GM12878 (cell line): Measurements from ENCODE around the gene UFC1. TPM values are rescaled to one million over a fixed set of nuclear protein-coding genes. Genes with fewer than 3 reads are reported as not detected.

ENCODE experiments used
- ATAC-seq: fragments of 200-7000 bp; cut with Tn5 transposase; 3 replicates; pipeline ENCODE4 v1.9.1; 2020; ENCODE audit warnings: mild to moderate bottlenecking, moderate library complexity
- BruUV-seq: library from RNA; stranded (reverse); fragments of 400-500 nt; replicated peaks from 2 replicates; lab custom pipeline; 2021; lab: Mats Ljungman, UMichigan
- CTCF ChIA-PET: fragments of 300-600 bp; sonication (Branson Sonifier 250); formaldehyde crosslinking; extraction: SDS; loops from one replicate; lab custom pipeline; 2021; ENCODE audit warnings: inconsistent platforms; lab: Yijun Ruan, JAX
- POLR2A ChIA-PET: fragments of 350-600 bp; formaldehyde crosslinking; extraction: SDS; loops from one replicate; lab custom pipeline; 2021; ENCODE audit warnings: inconsistent platforms; lab: Charles Lee
- RAD21 ChIA-PET: fragments of 300-600 bp; sonication (Branson Sonifier 250); formaldehyde crosslinking; loops from one replicate; lab custom pipeline; 2023; ENCODE audit warnings: antibody characterized with exemption; ENCODE audit not compliant: unreplicated experiment; lab: Charles Lee
- SMC1A ChIA-PET: fragments of 300-600 bp; sonication (Branson Sonifier 250); formaldehyde crosslinking; loops from one replicate; lab custom pipeline; 2023; ENCODE audit not compliant: unreplicated experiment, uncharacterized antibody; lab: Charles Lee
- DNase-seq: peaks from one replicate; pipeline ENCODE4 v3.0.0-alpha.2; 2011; ENCODE audit warnings: low read depth, low spot score
- FAIRE-seq: peaks from 3 replicates; lab custom pipeline; 2011; peaks lifted over from hg19 to GRCh38; lab: Jason Lieb, UNC
- H2AFZ ChIP-seq: 2 replicates; pipeline ENCODE4 v1.6.0; 2011; ENCODE audit warnings: low read depth, low read length, control low read depth; ENCODE audit not compliant: control insufficient read depth
- H3K27ac ChIP-seq: 2 replicates; pipeline ENCODE4 v1.5.1; 2011; ENCODE audit warnings: control low read depth; ENCODE audit not compliant: control insufficient read depth, insufficient read depth
- H3K27me3 ChIP-seq, 2 experiments: replicated peaks in 1 of 2; 2 replicates each; pipeline versions ENCODE4 v1.6.0 to v1.6.1; 2011; ENCODE audit warnings: low read length in 1 of 2; ENCODE audit not compliant: control insufficient read depth in 2 of 2, insufficient read depth in 2 of 2
- H3K36me3 ChIP-seq, 2 experiments: 2 replicates each; pipeline ENCODE4 v1.5.1; 2011; ENCODE audit warnings: low read length in 1 of 2; ENCODE audit not compliant: control insufficient read depth in 2 of 2, insufficient read depth in 2 of 2
- H3K4me1 ChIP-seq: 2 replicates; pipeline ENCODE4 v1.6.1; 2011; ENCODE audit warnings: mild to moderate bottlenecking, low read length, moderate library complexity, mixed read lengths; ENCODE audit not compliant: control insufficient read depth, insufficient read depth
- H3K4me2 ChIP-seq: 2 replicates; pipeline ENCODE4 v1.6.0; 2011; ENCODE audit warnings: control low read depth; ENCODE audit not compliant: control insufficient read depth, insufficient read depth
- H3K4me3 ChIP-seq: fragments of 200-600 bp; sonication (generic); 2 replicates; pipeline ENCODE4 v1.5.1; 2016
- H3K79me2 ChIP-seq: 2 replicates; pipeline ENCODE4 v1.6.0; 2011; ENCODE audit warnings: low read length; ENCODE audit not compliant: control insufficient read depth, insufficient read depth
- H3K9ac ChIP-seq: 2 replicates; pipeline ENCODE4 v1.8.0; 2011; ENCODE audit warnings: low read length, control low read depth, mixed read lengths; ENCODE audit not compliant: control insufficient read depth, insufficient read depth
- H3K9me3 ChIP-seq: replicated peaks from 3 replicates; pipeline ENCODE4 v1.5.1; 2011; ENCODE audit warnings: mild to moderate bottlenecking, low read length; ENCODE audit not compliant: control insufficient read depth, insufficient read depth
- H4K20me1 ChIP-seq: 2 replicates; pipeline ENCODE4 v1.6.0; 2011; ENCODE audit not compliant: control insufficient read depth, insufficient read depth
- BMI1 ChIP-seq: fragments of 450-650 bp; IDR thresholded peaks from 2 replicates; pipeline ENCODE4 v1.6.1; 2016; ENCODE audit warnings: mild to moderate bottlenecking, moderate library complexity, borderline replicate concordance
- CBX3 ChIP-seq: fragments of 200-600 bp; sonication (generic); IDR thresholded peaks from 2 replicates; pipeline ENCODE4 v1.6.1; 2016; ENCODE audit warnings: low read depth, borderline replicate concordance
- CREM ChIP-seq: IDR thresholded peaks from 2 replicates; pipeline ENCODE4 v1.6.1; 2014; ENCODE audit warnings: antibody characterized with exemption, low read depth
- GABPA ChIP-seq: IDR thresholded peaks from 2 replicates; pipeline ENCODE4 v1.6.1; 2014; ENCODE audit warnings: antibody characterized with exemption, low read depth, mild to moderate bottlenecking, inconsistent platforms
- JUND ChIP-seq: IDR thresholded peaks from 2 replicates; pipeline ENCODE4 v1.6.1; 2012; ENCODE audit warnings: low read depth, mild to moderate bottlenecking, low read length, improper control_type of control experiment, moderate library complexity
- KLF5 ChIP-seq: fragments of 450-650 bp; IDR thresholded peaks from 2 replicates; pipeline ENCODE4 v1.6.1; 2014; ENCODE audit warnings: mild to moderate bottlenecking; ENCODE audit not compliant: partially characterized antibody
- MYC ChIP-seq: IDR thresholded peaks from 2 replicates; pipeline ENCODE4 v1.6.1; 2011; ENCODE audit warnings: mild to moderate bottlenecking, low read length, moderate library complexity, inconsistent platforms; ENCODE audit not compliant: insufficient read depth, insufficient replicate concordance, insufficient read length, severe bottlenecking
- NFIC ChIP-seq: IDR thresholded peaks from 2 replicates; pipeline ENCODE4 v1.6.1; 2012; ENCODE audit warnings: low read depth, mild to moderate bottlenecking, inconsistent platforms, low read length, moderate library complexity
- NFYB ChIP-seq: IDR thresholded peaks from 2 replicates; pipeline ENCODE4 v1.6.1; 2011; ENCODE audit warnings: low read depth, mild to moderate bottlenecking, low read length, improper control_type of control experiment, moderate library complexity; ENCODE audit not compliant: insufficient read depth
- PAX5 ChIP-seq: IDR thresholded peaks from 2 replicates; pipeline ENCODE4 v1.6.1; 2011; ENCODE audit warnings: low read depth, low read length, borderline replicate concordance
- RUNX3 ChIP-seq: IDR thresholded peaks from 2 replicates; pipeline ENCODE4 v1.6.1; 2012; ENCODE audit warnings: low read length, inconsistent platforms
- SMAD5 ChIP-seq: IDR thresholded peaks from 2 replicates; pipeline ENCODE4 v1.6.1; 2016; ENCODE audit warnings: antibody characterized with exemption, low read depth
- SMC3 ChIP-seq: IDR thresholded peaks from 2 replicates; pipeline ENCODE4 v1.6.1; 2011; ENCODE audit warnings: low read length, improper control_type of control experiment, borderline replicate concordance
- SPI1 ChIP-seq: IDR thresholded peaks from 2 replicates; pipeline ENCODE4 v1.6.1; 2011; ENCODE audit warnings: low read depth, mild to moderate bottlenecking, low read length, moderate library complexity, borderline replicate concordance; ENCODE audit not compliant: insufficient read depth
- TBL1XR1 ChIP-seq: IDR thresholded peaks from 2 replicates; pipeline ENCODE4 v1.6.1; 2012; ENCODE audit warnings: low read depth, low read length, improper control_type of control experiment
- YY1 ChIP-seq: IDR thresholded peaks from 2 replicates; pipeline ENCODE4 v1.6.1; 2011; ENCODE audit warnings: low read depth, mild to moderate bottlenecking, low read length
- WGBS: methylation state at CpG from one replicate; pipeline ENCODE4 v1.1.6; 2016; ENCODE audit warnings: low lambda C conversion rate; ENCODE audit not compliant: insufficient replicate concordance, insufficient coverage; ENCODE audit errors: missing lambda C conversion rate; 5-methylcytosine and 5-hydroxymethylcytosine counted together
- in situ Hi-C: fragments of 300-500 bp; cut with MboI; formaldehyde crosslinking; loops from 9 replicates; pipeline ENCODE4 v1.14.3; 2018; ENCODE audit warnings: mixed read lengths
- intact Hi-C: fragments of 100-400 bp; cut with micrococcal nuclease; formaldehyde crosslinking; loops from one replicate; pipeline ENCODE4 v1.14.2; 2022; ENCODE audit not compliant: unreplicated experiment
- polyA plus RNA-seq, 11 experiments: library from polyadenylated mRNA; depleted of rRNA in 4 of 11; unstranded in 6 of 11; stranded (reverse) in 5 of 11; fragments of >200 nt; fragmentation: Nextera tagmentation in 4 of 11; fragmentation: Illumina TruSeq in 1 of 11; extraction: Ambion mirVana in 4 of 11; extraction: Trizol in 1 of 11; gene quantifications; 1 replicate in 1 of 11; 2 replicates in 10 of 11; pipeline versions ENCODE4 v1.2.1 to v1.2.3, GENCODE V29; 2011 to 2016; ENCODE audit warnings: inconsistent platforms in 2 of 11, missing spikeins in 2 of 11, low read depth in 1 of 11
- total RNA-seq, 4 experiments: library from RNA; depleted of rRNA in 3 of 4; stranded (reverse); fragments of >200 nt in 3 of 4; fragmentation: Illumina TruSeq in 1 of 4; extraction: Trizol in 1 of 4; gene quantifications; 2 replicates each; pipeline versions ENCODE4 v1.2.1 to v1.2.3, GENCODE V29; 2013 to 2021
- TF ChIP-seq, protein P1 (sequence below): IDR thresholded peaks from 2 replicates; pipeline ENCODE4 v1.6.1; 2011; ENCODE audit warnings: low read depth, mild to moderate bottlenecking, low read length, moderate library complexity, borderline replicate concordance; ENCODE audit errors: extremely low read depth
- TF ChIP-seq, protein P2 (sequence below): IDR thresholded peaks from 2 replicates; pipeline ENCODE4 v1.6.1; 2012; ENCODE audit warnings: low read length, inconsistent platforms
- TF ChIP-seq, protein P3 (sequence below): IDR thresholded peaks from 2 replicates; pipeline ENCODE4 v1.6.1; 2011; ENCODE audit warnings: borderline replicate concordance, low read depth, mild to moderate bottlenecking, moderate library complexity, mixed read lengths, low read length; ENCODE audit not compliant: insufficient read depth; ENCODE audit errors: extremely low read length

UFC1 gene
- total and polyA plus RNA-seq, 10 of the 15 experiments (the other 5 are each of a cell fraction or from before 2014, with no cell fraction given), result 95.9 to 239 (median 151) TPM

DNA sequence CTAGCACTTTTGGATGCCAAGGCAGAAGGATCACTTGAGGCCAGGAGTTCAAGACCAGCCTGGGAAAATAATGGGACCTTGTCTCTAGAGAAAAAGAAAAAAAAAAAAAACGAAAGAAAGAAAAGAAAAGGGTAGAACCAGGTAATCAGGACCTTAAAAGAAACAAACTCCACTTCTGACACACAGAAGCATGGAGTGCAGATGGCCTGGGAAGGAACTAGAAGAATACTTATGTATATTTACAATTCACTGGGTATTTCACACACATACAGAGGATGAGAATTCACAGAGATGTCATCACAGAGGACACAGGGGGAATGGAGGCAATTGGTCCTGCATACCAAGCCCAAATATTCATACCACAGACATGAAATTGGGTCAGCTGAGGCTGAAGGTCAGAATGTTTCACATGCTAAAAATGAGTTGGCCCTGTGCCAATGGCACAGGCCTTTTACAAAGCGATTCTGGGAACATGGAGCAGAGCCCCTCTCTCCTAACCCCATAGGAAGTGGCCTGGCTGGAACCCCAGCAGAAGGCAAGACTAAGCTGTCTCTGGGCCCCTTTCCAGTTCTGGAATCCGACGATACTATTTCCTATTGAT is 19.1 kb downstream of the UFC1 start:
- 82% methylated on average over 4 of the region's 4 CpGs for WGBS
- FAIRE-seq (no peak), DNase-seq (no peak), ATAC-seq (no peak)
- Histone ChIP-seq H3K9me3 (no peaks in the 10 kb centered on the region), H3K4me1 (peaks cover 17% of the 10 kb centered on the region), H3K27ac (no peak overlapping the region), H3K79me2 (peaks cover 23% of the 10 kb centered on the region), H3K4me2 (no peak overlapping the region), H3K9ac (0 out of 2 replicates have a peak overlapping the region, but pooled peaks have one; percentile 20), H4K20me1 (no peaks in the 10 kb centered on the region), H3K36me3 (peaks cover 17 to 30% of the 10 kb centered on the region in 2 experiments), H3K27me3 (no peaks in the 10 kb centered on the region), H3K4me3 (no peak overlapping the region), H2AFZ (no peak overlapping the region)
- RAD21 ChIA-PET, result no interaction called here
- no TSS peak for BruUV-seq
- CTCF ChIA-PET, result interaction anchor here (0.5 to 0.6 kb wide), 2 partner anchors 128 to 394 kb away, joined by 3 to 4 read pairs; no protein-coding TSS in a partner anchor
- intact Hi-C loops, result no loop called here
- in situ Hi-C loops, result no loop called here
- TF ChIP-seq SMAD5, result no peak
- TF ChIP-seq SMC3, result no peak
- TF ChIP-seq, protein P1, sequence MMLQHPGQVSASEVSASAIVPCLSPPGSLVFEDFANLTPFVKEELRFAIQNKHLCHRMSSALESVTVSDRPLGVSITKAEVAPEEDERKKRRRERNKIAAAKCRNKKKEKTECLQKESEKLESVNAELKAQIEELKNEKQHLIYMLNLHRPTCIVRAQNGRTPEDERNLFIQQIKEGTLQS, result no peak
- TF ChIP-seq CBX3, result no peak
- no peak for TF ChIP-seq NFYB
- no peak for TF ChIP-seq RUNX3
- no peak for TF ChIP-seq BMI1
- TF ChIP-seq GABPA, result no peak
- TF ChIP-seq JUND, result no peak
- TF ChIP-seq NFIC, result no peak
- no peak for TF ChIP-seq TBL1XR1
- no peak for TF ChIP-seq MYC
- TF ChIP-seq, protein P2, sequence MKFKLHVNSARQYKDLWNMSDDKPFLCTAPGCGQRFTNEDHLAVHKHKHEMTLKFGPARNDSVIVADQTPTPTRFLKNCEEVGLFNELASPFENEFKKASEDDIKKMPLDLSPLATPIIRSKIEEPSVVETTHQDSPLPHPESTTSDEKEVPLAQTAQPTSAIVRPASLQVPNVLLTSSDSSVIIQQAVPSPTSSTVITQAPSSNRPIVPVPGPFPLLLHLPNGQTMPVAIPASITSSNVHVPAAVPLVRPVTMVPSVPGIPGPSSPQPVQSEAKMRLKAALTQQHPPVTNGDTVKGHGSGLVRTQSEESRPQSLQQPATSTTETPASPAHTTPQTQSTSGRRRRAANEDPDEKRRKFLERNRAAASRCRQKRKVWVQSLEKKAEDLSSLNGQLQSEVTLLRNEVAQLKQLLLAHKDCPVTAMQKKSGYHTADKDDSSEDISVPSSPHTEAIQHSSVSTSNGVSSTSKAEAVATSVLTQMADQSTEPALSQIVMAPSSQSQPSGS, result no peak
- no peak for TF ChIP-seq CREM
- no peak for TF ChIP-seq YY1
- no peak for TF ChIP-seq KLF5
- TF ChIP-seq, protein P3, sequence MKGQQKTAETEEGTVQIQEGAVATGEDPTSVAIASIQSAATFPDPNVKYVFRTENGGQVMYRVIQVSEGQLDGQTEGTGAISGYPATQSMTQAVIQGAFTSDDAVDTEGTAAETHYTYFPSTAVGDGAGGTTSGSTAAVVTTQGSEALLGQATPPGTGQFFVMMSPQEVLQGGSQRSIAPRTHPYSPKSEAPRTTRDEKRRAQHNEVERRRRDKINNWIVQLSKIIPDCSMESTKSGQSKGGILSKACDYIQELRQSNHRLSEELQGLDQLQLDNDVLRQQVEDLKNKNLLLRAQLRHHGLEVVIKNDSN, result no peak
- TF ChIP-seq SPI1, result no peak
- no peak for TF ChIP-seq PAX5
- SMC1A ChIA-PET, result interaction anchor here (0.9 kb wide), 1 partner anchor 209 kb away, joined by 3 read pairs; no protein-coding TSS in a partner anchor
- POLR2A ChIA-PET, result no interaction called here
